Sigmoid colon (tissue), 7 donors: ENCODE measurements around the gene OR2AE1. TPM values are rescaled to one million over a fixed set of nuclear protein-coding genes. Genes with fewer than 3 reads are reported as not detected.

Experiments used
- DNase-seq: peaks from one replicate; pipeline ENCODE4 v3.0.0-alpha.2; 2019
- H3K27ac ChIP-seq, 4 donors: fragments of 200-600 bp; sonication (generic); one replicate each; pipeline ENCODE4 v1.5.1; 2016 to 2019; ENCODE audit warnings: mild to moderate bottlenecking in 1 of 4
- H3K27me3 ChIP-seq, 3 donors: fragments of 200-600 bp; sonication (generic); one replicate each; pipeline ENCODE4 v1.5.1; 2019; ENCODE audit warnings: mild to moderate bottlenecking in 1 of 3
- H3K36me3 ChIP-seq, 4 donors: fragments of 200-600 bp; sonication (generic); one replicate each; pipeline ENCODE4 v1.5.1; 2016 to 2019
- H3K4me1 ChIP-seq, 4 donors: fragments of 200-600 bp; sonication (generic); one replicate each; pipeline ENCODE4 v1.5.1; 2017 to 2019
- H3K4me3 ChIP-seq, 4 donors: fragments of 200-600 bp; sonication (generic); one replicate each; pipeline ENCODE4 v1.5.1; 2017 to 2019; ENCODE audit warnings: mild to moderate bottlenecking in 2 of 4, moderate library complexity in 1 of 4
- H3K9me3 ChIP-seq, 4 donors: fragments of 200-600 bp in 3 of 4; sonication (generic) in 3 of 4; one replicate each; pipeline versions ENCODE4 v1.5.1 to v1.6.1; 2013 to 2019
- EP300 ChIP-seq, 4 donors: sonication (generic); formaldehyde crosslinking; IDR thresholded peaks; one replicate each; pipeline ENCODE4 v1.6.1; 2017; ENCODE audit warnings: antibody characterized with exemption in 4 of 4
- POLR2A ChIP-seq, 2 donors: fragments of 450-650 bp; IDR thresholded peaks; one replicate each; pipeline ENCODE4 v1.6.1; 2016; ENCODE audit warnings: antibody characterized with exemption in 2 of 2, mild to moderate bottlenecking in 2 of 2, moderate library complexity in 2 of 2
- POLR2AphosphoS5 ChIP-seq, 4 donors: sonication (generic); formaldehyde crosslinking; IDR thresholded peaks; one replicate each; pipeline ENCODE4 v1.6.1; 2017; ENCODE audit warnings: antibody characterized with exemption in 4 of 4
- WGBS, 2 donors: extraction: QIAGEN DNeasy Blood & Tissue Kit; methylation state at CpG; one replicate each; pipeline ENCODE4 v1.1.7; 2013; 5-methylcytosine and 5-hydroxymethylcytosine counted together
- intact Hi-C: fragments of 100-400 bp; cut with DNase I; formaldehyde crosslinking; loops from one replicate; pipeline ENCODE4 v1.15.1; 2023
- polyA plus RNA-seq, 3 donors: library from polyadenylated mRNA; stranded (reverse); fragments of 200-250 nt; gene quantifications; one replicate each; pipeline ENCODE4 v1.2.3, GENCODE V29; 2013
- total RNA-seq, 4 donors: library from RNA; depleted of rRNA; stranded (reverse); fragments of >200 nt; gene quantifications; one replicate each; pipeline ENCODE4 v1.1.0, GENCODE V29; 2016
- TF ChIP-seq, protein P1 (sequence below), 4 experiments: fragments of 450-650 bp in 3 of 4; fragments of 200-600 bp in 1 of 4; IDR thresholded peaks; one replicate each; pipeline ENCODE4 v1.5.1; 2016 to 2019; ENCODE audit warnings: antibody characterized with exemption in 4 of 4, mild to moderate bottlenecking in 3 of 4, moderate library complexity in 2 of 4
- donor health status: healthy with polysubstance abuse.
- donor health status: Bipolar disorder and iron deficiency.
- donor health status: healthy.

The OR2AE1 gene
- total and polyA plus RNA-seq, 7 donors, result 0.06 TPM; not detected in 6

DNA sequence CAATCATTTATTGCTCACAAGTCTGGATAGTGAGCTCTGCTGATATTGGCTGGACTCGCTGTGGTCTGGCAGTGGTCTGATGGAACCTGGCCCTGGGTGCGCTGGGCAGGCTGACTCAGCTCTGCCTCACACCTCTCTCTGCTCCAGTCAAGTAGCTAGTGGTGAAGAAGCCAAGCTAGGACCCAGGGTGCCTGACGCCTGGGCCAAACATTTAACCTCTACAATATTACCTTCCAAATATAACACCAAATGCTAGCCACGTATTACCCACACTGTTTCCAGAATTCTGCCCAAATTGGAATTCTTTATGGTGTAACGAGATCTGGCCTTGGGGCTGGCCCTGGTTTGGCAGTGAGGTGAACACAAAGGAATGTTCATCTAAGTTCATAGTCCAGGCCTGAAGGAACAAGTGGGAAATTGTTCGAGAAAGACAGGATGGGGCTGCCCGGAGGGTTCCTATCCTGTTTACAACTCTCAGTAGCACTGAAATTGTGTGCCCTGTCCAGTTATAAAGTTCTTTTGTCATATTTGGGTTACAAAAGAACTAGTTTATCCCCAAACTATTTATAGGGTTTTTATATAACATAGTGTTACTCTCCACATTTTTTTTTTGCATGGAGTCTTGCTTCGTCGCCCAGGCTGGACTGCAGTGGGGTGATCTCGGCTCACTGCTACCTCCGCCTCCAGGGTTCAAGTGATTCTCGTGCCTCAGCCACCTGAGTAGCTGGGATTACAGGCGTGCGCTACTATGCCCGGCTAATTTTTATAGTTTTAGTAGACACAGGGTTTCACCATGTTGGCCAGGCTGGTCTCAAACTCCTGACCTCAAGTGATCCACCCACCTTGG lies 16.3 kb downstream of the OR2AE1 start:
- H3K27ac ChIP-seq, result peak overlapping the region in 2 of 4 donors; percentile 22 to 38
- 68 to 81% methylated on average over 15 of the region's 15 CpGs for WGBS, 2 donors
- H3K4me1 ChIP-seq, result no peaks in the 10 kb centered on the region
- H3K4me3 ChIP-seq, result no peak overlapping the region
- H3K27me3 ChIP-seq, result no peaks in the 10 kb centered on the region
- TF ChIP-seq EP300 (IDR thresholded peaks at IDR 0.05) (no peak), POLR2AphosphoS5 (IDR thresholded peaks at IDR 0.05) (no peak), POLR2A (IDR thresholded peaks at IDR 0.05) (no peak)
- TF ChIP-seq, protein P1, sequence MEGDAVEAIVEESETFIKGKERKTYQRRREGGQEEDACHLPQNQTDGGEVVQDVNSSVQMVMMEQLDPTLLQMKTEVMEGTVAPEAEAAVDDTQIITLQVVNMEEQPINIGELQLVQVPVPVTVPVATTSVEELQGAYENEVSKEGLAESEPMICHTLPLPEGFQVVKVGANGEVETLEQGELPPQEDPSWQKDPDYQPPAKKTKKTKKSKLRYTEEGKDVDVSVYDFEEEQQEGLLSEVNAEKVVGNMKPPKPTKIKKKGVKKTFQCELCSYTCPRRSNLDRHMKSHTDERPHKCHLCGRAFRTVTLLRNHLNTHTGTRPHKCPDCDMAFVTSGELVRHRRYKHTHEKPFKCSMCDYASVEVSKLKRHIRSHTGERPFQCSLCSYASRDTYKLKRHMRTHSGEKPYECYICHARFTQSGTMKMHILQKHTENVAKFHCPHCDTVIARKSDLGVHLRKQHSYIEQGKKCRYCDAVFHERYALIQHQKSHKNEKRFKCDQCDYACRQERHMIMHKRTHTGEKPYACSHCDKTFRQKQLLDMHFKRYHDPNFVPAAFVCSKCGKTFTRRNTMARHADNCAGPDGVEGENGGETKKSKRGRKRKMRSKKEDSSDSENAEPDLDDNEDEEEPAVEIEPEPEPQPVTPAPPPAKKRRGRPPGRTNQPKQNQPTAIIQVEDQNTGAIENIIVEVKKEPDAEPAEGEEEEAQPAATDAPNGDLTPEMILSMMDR (IDR thresholded peaks at IDR 0.05), result no peak
- DNase-seq, result no peak
- peaks cover 0 to 6% (median 1%) of the 10 kb centered on the region in 4 donors for H3K9me3 ChIP-seq
- intact Hi-C loops, result no loop called here
- H3K36me3 ChIP-seq, result no peaks in the 10 kb centered on the region

DNA sequence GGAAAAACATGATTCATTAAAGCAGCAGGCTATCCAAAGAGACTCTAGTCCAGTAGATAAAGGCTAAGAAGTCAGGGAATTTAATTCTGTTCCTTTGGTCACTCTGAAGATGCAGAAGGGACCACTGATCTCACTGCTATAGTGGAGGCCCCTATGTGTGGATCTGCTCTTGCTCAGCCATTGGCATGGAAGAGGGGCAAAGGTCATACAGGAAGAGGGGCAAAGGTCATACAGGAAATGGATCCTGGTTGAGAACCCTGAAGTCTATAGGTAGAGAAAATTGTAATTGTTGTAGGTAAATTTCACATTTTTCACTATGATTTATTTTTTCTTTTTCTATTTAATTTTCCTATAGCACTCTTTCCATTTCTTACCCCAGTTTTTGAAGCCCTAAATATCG lies 21.6 kb downstream of the OR2AE1 start:
- H3K4me1 ChIP-seq, result no peaks in the 10 kb centered on the region
- no peak overlapping the region for H3K4me3 ChIP-seq
- WGBS, 2 donors, result 89 to 92% methylated on average over 1 of the region's 1 CpG
- TF ChIP-seq POLR2AphosphoS5 (IDR thresholded peaks at IDR 0.05) (no peak), POLR2A (IDR thresholded peaks at IDR 0.05) (no peak), EP300 (IDR thresholded peaks at IDR 0.05) (no peak)
- TF ChIP-seq, protein P1 (IDR thresholded peaks at IDR 0.05), result no peak
- H3K27me3 ChIP-seq, result no peaks in the 10 kb centered on the region
- H3K27ac ChIP-seq, result no peak overlapping the region
- intact Hi-C loops, result no loop called here
- H3K36me3 ChIP-seq, result no peaks in the 10 kb centered on the region
- H3K9me3 ChIP-seq, result no peaks in the 10 kb centered on the region
- no peak for DNase-seq

DNA sequence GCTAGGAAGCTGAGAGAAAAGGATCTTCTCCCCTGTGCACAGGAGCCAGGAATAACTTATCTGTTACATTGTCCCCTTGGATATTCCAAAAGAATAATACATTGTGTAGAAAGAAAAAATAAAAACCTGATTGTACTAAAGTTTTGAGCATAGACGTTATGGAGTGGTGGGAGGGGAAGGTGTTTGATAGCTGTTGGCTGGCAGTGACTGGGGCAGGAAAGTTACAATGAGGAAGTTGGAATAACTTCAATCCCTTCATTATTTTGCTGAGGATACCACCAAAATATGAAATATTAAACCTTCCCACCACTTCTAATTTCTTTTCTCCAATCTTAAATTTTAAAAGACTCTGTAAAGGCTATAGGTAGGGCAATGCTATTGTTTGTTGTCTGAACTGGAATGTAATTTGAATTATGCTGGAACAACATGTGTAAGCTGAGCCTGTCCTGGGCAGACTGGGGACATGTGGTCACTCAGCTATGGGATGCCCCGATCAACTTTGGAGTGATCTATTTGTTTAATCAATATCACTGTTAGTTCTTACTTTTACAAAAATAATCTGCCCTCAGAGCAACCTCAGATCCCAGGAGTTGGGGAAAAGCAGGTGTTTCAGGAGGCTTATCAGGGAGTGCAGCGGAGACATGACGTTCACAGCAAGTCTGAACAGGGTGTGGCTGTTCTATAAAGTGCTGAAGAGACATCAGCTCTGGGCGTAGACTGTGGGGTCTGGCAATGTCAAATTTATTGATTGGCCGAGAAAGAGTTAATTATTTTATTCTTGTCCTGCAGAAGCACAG lies 28.2 kb downstream of the OR2AE1 start:
- DNase-seq, result no peak
- TF ChIP-seq, protein P1 (IDR thresholded peaks at IDR 0.05), result no peak
- TF ChIP-seq POLR2A (IDR thresholded peaks at IDR 0.05), result no peak
- TF ChIP-seq POLR2AphosphoS5 (IDR thresholded peaks at IDR 0.05), result no peak
- no peaks in the 10 kb centered on the region for H3K9me3 ChIP-seq
- intact Hi-C loops, result no loop called here
- WGBS, 2 donors, result 14 to 63% methylated on average over 6 of the region's 6 CpGs
- no peak overlapping the region for H3K27ac ChIP-seq
- no peaks in the 10 kb centered on the region for H3K36me3 ChIP-seq
- H3K4me1 ChIP-seq, result no peaks in the 10 kb centered on the region
- H3K4me3 ChIP-seq, result no peak overlapping the region
- H3K27me3 ChIP-seq, result no peaks in the 10 kb centered on the region

DNA sequence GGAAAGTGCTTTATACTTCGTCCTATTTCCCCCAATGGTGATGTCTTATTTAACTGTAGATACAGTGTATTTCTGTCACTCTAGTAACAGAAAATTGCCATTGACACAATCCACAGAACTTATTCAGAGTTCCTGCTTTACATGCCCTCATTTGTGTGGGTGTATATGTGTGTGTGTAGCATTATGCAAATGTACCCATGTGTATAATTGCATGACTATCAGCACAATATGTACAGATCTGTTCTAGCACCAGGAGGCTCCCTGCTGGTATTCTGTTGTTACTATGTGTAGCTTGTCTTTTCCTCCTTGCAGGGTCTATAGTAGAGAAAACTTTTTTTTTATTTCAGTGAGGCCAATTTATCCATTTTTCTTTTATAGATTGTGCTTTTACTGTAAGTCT lies 32.5 kb downstream of the OR2AE1 start:
- H3K27ac ChIP-seq, result no peak overlapping the region
- no peaks in the 10 kb centered on the region for H3K4me1 ChIP-seq
- no peak for DNase-seq
- no peaks in the 10 kb centered on the region for H3K36me3 ChIP-seq
- no peaks in the 10 kb centered on the region for H3K27me3 ChIP-seq
- H3K9me3 ChIP-seq, result no peaks in the 10 kb centered on the region
- TF ChIP-seq, protein P1 (IDR thresholded peaks at IDR 0.05), result no peak
- no peak overlapping the region for H3K4me3 ChIP-seq
- 78 to 88% methylated on average over 1 of the region's 1 CpG for WGBS, 2 donors
- intact Hi-C loops, result no loop called here
